Stimulated activated CD8-positive, alpha-beta memory T cell treated with anti-CD3 and anti-CD28 coated beads, Interleukin-2, amount 100 ng/mL, for 48 hours (primary cell): Measurements from ENCODE around the gene PIK3IP1.

Source experiments
- DNase-seq, 2 donors: peaks; one replicate each; pipeline ENCODE4 v3.0.0-alpha.2; 2020; ENCODE audit warnings: low read depth in 2 of 2

The PIK3IP1 gene

DNA sequence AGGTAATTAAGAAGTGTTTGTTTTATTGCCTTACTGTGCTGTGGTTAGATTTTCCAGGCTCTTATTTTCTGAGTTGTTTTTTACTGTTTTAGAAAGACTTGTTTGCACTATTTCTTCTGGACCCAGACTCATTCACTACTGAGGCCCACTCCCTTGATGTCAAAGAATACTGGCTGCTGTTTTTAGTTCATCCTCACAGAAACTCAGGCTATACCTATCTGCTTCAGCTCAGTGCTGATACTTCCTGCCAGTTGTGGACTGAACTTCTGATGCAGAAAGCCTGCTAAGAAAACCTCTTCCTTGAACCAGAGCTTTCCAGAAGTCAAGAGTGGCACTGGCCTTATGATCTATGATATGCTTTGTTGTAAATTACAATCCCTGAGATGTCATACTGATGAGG lies 15.9 kb upstream of the PIK3IP1 start:
- no peak for DNase-seq

GRCh38 chr22:31305194-31305593 lies 12.9 kb upstream of the PIK3IP1 start:
- DNase-seq, result no peak

DNA sequence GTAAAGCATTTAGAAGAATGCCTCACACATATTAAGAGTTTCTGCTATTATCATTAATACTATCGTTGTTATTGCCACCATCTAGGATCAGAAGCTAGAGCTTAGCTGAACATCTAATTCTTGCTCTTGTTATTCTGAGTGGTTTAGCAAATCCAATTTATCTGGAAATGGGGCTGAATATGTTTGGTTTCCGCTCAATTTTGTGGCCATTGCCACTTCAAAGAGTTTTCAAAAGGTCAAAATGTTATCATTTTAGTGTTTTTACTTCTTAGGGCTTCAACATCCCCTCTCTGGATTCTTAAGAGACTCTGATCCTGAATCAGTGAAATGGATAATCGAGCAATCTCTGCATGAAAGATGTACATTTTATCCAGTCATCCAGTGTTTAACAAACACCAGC lies 10.2 kb upstream of the PIK3IP1 start:
- DNase-seq, result no peak

- no peak for DNase-seq
Measured at GRCh38 chr22:31302006-31302405, 9.7 kb upstream of the PIK3IP1 start.

DNA sequence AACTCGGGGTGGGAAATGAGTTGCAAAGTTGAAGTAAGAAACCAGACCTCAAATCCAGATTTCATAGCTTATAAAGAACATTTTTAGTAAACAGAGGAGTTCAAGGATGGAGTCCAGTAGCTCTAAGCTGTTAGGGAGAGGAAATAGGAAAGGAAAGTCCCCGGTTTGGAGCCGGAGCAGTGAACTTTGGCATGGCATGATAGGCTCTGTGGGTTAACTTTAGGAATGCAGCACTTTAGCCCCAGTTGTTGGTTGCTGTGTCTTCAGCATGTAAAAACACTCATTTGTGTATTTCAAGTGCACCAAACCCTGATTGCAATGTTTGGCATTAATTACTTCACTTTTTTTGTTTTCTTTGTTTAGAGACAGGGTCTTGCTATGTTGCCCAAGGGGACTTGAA lies 8.6 kb upstream of the PIK3IP1 start:
- DNase-seq, result no peak

GRCh38 chr22:31295831-31296657 lies 3.8 kb upstream of the PIK3IP1 start:
- no peak for DNase-seq

GRCh38 chr22:31295360-31295759 lies 3.1 kb upstream of the PIK3IP1 start:
- no peak for DNase-seq

- no peak for DNase-seq
Measured at GRCh38 chr22:31291481-31292235, 630 bp downstream of the PIK3IP1 start.

GRCh38 chr22:31290494-31291471 lies 1.5 kb downstream of the PIK3IP1 start:
- peak; percentile 89 to 91 for DNase-seq

DNA sequence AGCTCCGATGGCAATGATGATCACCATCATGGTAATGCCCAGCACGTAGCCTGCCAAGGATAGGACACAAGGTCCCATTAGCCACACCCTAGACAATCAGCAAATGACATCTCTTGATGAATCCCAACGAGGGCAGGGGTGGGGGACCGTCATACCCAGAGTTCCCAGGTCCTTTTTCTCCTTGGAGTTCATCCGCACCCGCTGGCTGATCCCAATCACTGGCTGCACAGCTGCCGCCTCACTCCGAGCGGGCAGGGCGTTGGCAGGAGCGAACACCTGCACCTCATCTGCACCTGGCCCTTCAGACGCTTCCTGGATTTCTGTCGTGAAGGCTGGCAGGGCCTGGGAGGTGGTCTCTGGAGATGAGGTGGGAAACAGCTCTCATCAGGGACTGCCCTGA lies 2.9 kb downstream of the PIK3IP1 start:
- DNase-seq, result no peak

- DNase-seq, result no peak
Measured at GRCh38 chr22:31288496-31289240, 3.6 kb downstream of the PIK3IP1 start.

- no peak for DNase-seq
Measured at GRCh38 chr22:31287818-31288495, 4.3 kb downstream of the PIK3IP1 start.

DNA sequence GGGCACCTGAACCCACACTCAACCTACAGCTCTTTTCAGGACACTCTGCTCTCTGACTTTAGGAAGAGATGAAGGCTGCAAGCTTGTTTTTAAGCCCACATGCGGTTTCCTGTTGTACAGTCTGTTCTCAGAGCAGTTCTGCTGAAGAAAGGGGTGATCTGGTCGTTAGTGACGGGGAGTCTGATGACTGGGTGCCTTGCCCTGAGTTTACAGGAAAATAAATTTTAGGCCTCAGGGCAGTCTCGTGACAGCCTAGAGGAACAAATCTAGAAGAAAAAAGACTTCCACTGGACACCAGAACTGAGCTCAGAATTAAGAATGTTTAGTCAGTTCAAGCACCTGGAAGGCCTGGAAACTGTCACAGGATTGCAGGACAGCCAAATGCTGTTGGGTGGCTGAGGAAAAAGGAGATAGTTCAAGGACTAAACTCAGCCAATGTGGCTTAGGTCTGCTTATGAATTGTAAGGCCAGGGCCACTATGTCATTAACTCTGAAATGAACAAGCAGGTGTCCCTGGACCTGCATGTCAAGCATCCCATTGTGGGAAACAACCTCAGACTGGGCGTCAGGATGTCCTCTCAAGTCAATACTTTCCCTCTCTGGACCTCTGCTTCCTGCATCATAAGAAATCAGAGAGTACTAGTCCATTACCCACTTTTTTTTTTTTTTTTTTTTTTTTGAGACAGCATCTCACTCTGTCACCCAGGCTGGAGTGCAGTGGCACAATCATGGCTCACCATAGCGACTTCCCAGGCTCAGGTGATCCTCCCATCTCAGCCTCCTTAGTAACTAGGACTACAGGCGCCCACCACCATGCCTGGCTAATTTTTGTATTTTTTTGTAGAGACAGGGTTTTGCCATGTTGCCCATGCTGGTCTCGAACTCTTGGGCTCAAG lies 5.7 kb downstream of the PIK3IP1 start:
- DNase-seq, result no peak

DNA sequence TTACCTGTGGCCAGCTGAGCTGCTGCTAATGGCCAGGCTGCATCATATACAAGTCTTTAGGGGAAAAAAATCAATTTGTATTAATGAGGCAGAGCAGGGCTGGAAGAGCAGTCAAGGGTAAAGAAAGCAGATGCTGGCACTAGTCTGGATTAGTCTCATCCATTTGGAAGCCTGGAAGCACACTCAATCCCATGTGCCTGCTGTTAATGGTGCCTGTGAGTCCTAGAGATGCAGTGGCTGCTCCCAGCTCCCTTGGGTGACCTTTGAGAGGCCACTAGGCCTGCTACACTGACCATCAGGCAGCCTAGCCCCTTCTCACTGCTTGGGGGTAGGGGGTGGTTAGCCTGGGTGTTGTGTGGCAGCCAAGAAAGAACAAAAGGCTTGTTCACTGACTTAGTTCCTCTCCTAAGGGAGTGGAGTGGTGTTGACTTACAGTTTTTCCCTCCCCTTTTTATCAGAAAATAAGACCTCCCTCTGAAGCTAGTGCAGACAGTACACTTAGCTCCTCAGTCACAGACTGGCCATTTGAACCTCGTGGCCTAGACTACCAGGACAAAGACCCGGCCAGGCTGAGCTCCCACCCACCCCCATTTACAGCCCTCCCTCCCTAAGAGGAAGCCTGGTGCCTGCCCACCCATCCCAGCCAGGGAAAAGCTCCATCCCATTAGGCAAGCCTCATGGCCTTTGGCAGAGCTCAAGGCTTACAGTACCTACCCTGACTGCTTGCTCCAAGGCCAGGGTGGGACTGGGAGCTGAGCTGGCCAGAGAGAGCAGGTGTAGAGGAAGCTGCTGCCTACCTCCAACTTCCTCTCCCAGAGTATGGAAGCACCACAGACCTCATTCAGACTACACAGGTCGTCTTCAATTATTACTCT lies 7.8 kb downstream of the PIK3IP1 start:
- no peak for DNase-seq

GRCh38 chr22:31282748-31283468 lies 9.4 kb downstream of the PIK3IP1 start:
- no peak for DNase-seq

DNA sequence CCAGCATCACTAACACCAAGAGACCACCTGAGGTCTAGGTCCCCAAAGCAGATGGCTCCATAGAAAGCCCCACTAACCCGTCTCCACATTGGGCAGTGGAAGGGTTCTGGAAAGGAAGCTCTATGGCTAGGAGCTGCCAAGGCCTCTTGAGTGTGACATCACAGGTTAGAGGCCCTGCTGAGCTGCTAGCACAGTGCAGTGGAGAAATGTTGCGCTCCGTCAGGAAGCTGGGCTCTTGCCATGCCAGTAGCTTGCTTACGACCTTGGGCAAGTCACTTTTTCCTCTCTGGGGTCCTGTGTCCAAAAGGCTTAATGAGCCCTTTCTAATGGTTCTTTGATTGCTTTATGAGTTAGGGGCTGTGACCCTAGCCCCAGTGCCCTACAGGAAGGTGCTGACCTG lies 10.6 kb downstream of the PIK3IP1 start:
- no peak for DNase-seq

DNA sequence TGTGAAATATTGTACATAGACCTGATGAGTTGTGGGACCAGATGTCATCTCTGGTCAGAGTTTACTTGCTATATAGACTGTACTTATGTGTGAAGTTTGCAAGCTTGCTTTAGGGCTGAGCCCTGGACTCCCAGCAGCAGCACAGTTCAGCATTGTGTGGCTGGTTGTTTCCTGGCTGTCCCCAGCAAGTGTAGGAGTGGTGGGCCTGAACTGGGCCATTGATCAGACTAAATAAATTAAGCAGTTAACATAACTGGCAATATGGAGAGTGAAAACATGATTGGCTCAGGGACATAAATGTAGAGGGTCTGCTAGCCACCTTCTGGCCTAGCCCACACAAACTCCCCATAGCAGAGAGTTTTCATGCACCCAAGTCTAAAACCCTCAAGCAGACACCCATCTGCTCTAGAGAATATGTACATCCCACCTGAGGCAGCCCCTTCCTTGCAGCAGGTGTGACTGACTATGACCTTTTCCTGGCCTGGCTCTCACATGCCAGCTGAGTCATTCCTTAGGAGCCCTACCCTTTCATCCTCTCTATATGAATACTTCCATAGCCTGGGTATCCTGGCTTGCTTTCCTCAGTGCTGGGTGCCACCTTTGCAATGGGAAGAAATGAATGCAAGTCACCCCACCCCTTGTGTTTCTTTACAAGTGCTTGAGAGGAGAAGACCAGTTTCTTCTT lies 12.3 kb downstream of the PIK3IP1 start:
- no peak for DNase-seq

DNA sequence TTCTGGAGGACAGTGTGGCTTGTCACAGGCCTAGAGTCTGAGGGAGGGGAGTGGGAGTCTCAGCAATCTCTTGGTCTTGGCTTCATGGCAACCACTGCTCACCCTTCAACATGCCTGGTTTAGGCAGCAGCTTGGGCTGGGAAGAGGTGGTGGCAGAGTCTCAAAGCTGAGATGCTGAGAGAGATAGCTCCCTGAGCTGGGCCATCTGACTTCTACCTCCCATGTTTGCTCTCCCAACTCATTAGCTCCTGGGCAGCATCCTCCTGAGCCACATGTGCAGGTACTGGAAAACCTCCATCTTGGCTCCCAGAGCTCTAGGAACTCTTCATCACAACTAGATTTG lies 13.0 kb downstream of the PIK3IP1 start:
- no peak for DNase-seq
